ENCODE measurements around the gene CD1D.

DNA sequence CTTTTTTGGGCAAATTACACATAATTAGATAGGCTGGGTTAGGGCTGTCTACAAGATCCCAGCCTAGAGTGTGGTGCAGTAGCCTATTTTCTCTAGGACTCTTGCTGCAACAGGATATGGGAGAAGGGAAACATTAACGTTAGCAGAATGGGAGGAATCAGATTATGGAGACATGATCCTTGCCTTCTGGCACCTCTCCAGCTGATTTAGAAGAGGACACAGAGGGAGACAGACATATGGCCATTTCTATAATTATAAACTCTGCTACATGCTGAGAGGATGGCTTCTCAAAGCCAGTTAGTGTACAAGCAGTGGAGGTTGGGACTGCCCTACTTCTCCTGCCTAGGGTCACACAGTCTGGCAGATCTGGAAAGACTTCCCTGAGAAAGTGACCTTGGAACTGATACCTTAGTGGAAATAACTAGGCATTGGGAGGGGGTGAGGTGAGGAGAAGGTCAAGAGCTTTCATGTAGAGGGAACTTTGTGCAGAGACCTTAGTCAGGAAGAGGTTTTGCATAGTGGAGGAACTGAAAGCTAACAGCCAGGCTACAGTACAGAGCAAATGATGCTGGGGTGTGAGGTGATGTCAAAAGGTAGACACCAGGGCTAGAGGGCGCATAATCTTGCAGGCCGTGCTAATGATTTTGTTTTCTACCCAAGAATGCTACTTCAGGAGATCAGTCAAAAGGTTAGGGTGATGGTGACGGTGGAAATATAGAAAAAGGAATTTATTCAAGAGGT is 1.2 kb upstream of the CD1D start:
- TF ChIP-seq POLR2A (IDR thresholded peaks at IDR 0.05; ENCODE audit: low read length), result no peak
- TF ChIP-seq GATA1 (IDR thresholded peaks at IDR 0.05; ENCODE audit: low read depth, low read length), result no peak
